ENCODE measurements around the gene DUSP10. TPM values are rescaled to one million over a fixed set of nuclear protein-coding genes. Genes with fewer than 3 reads are reported as not detected.

The DUSP10 gene
- total RNA-seq, 1 experiment from 2014 or later, result 0.17 TPM

DNA sequence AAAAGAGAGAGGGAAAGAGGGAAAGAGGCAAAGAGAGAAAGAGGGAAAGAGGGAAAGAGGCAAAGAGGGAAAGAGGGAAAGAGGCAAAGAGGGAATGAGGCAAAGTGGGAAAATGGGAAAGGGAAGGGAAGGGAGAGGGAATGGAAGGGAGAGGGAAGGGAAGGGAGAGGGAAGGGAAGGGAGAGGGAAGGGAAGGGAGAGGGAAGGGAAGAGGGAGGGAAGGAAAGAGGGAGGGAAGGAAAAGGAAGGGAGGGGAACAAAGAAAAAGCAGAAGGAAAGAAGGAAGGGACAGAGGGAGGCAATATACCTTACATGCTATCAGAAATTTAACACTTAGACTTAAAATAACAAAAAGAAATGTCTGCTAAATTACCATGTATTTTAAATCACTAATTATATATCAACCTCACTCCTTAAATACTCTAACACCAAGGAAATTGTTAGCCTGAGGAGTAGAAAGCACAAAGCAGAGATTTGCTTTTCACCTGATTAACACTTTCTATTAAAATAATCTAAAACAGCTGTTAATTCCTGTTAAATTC is 41.8 kb downstream of the DUSP10 start:
- DNase-seq (ENCODE audit: low spot score), result no peak
- no peaks in the 10 kb centered on the region for H3K36me3 ChIP-seq (ENCODE audit: insufficient read depth, low read length, poor library complexity, severe bottlenecking)
- BruUV-seq (replicated peaks), result no TSS peak
- intact Hi-C loops (cut with micrococcal nuclease; ENCODE audit: unreplicated experiment), result loop anchor here (10.0 kb wide), 1 partner anchor 65 kb away; no protein-coding TSS in a partner anchor
- no peaks in the 10 kb centered on the region for H3K9me3 ChIP-seq (ENCODE audit: low read depth, low read length, poor library complexity, severe bottlenecking)
- no peaks in the 10 kb centered on the region for H3K4me1 ChIP-seq (ENCODE audit: insufficient read depth, low read length, poor library complexity, severe bottlenecking)
- no peak overlapping the region for H3K4me3 ChIP-seq (ENCODE audit: low read depth, low read length, poor library complexity, severe bottlenecking)
- ChIA-PET CTCF (no interaction called here), POLR2A (ENCODE audit: low non-redundant PET) (no interaction called here)
- TF ChIP-seq, protein P1, sequence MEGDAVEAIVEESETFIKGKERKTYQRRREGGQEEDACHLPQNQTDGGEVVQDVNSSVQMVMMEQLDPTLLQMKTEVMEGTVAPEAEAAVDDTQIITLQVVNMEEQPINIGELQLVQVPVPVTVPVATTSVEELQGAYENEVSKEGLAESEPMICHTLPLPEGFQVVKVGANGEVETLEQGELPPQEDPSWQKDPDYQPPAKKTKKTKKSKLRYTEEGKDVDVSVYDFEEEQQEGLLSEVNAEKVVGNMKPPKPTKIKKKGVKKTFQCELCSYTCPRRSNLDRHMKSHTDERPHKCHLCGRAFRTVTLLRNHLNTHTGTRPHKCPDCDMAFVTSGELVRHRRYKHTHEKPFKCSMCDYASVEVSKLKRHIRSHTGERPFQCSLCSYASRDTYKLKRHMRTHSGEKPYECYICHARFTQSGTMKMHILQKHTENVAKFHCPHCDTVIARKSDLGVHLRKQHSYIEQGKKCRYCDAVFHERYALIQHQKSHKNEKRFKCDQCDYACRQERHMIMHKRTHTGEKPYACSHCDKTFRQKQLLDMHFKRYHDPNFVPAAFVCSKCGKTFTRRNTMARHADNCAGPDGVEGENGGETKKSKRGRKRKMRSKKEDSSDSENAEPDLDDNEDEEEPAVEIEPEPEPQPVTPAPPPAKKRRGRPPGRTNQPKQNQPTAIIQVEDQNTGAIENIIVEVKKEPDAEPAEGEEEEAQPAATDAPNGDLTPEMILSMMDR (conservative IDR thresholded peaks at IDR 0.05; ENCODE audit: low read depth, low read length), result no peak
- no peak for TF ChIP-seq EZH2 (IDR thresholded peaks at IDR 0.05; ENCODE audit: borderline replicate concordance, low read depth, low read length, poor library complexity, severe bottlenecking)
- H3K27me3 ChIP-seq (replicated peaks; ENCODE audit: insufficient read depth, low read depth, low read length, poor library complexity), result no peaks in the 10 kb centered on the region
- no peak overlapping the region for H3K27ac ChIP-seq (ENCODE audit: low read depth, low read length, poor library complexity, severe bottlenecking)

DNA sequence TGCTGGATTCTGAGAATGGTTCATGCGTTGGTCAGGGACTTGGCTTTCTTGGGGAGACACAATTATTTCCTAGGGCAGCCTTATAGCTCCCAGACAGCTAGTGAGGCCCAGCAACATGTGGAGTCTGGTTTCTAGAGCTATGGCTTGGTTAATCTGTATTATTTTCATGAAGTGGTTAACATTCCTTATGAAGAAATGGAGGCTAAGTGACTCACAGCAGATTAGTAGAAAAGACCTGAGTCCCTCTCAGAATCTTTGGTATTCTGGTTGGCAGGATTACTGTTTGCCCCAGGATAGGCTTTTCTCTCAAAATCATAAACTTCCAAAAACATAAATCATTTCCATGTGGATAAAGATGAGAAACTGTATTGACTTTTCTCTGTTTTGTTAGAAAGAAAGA is 42.3 kb downstream of the DUSP10 start:
- intact Hi-C loops (cut with micrococcal nuclease; ENCODE audit: unreplicated experiment), result loop anchor here (10.0 kb wide), 1 partner anchor 65 kb away; no protein-coding TSS in a partner anchor
- no peaks in the 10 kb centered on the region for H3K27me3 ChIP-seq (replicated peaks; ENCODE audit: insufficient read depth, low read depth, low read length, poor library complexity)
- no TSS peak for BruUV-seq (replicated peaks)
- H3K9me3 ChIP-seq (ENCODE audit: low read depth, low read length, poor library complexity, severe bottlenecking), result no peaks in the 10 kb centered on the region
- H3K4me3 ChIP-seq (ENCODE audit: low read depth, low read length, poor library complexity, severe bottlenecking), result no peak overlapping the region
- ChIA-PET POLR2A (ENCODE audit: low non-redundant PET) (no interaction called here), CTCF (no interaction called here)
- TF ChIP-seq EZH2 (IDR thresholded peaks at IDR 0.05; ENCODE audit: borderline replicate concordance, low read depth, low read length, poor library complexity, severe bottlenecking), result no peak
- TF ChIP-seq, protein P1 (conservative IDR thresholded peaks at IDR 0.05; ENCODE audit: low read depth, low read length), result no peak
- no peaks in the 10 kb centered on the region for H3K36me3 ChIP-seq (ENCODE audit: insufficient read depth, low read length, poor library complexity, severe bottlenecking)
- H3K4me1 ChIP-seq (ENCODE audit: insufficient read depth, low read length, poor library complexity, severe bottlenecking), result no peaks in the 10 kb centered on the region
- H3K27ac ChIP-seq (ENCODE audit: low read depth, low read length, poor library complexity, severe bottlenecking), result no peak overlapping the region
- no peak for DNase-seq (ENCODE audit: low spot score)

DNA sequence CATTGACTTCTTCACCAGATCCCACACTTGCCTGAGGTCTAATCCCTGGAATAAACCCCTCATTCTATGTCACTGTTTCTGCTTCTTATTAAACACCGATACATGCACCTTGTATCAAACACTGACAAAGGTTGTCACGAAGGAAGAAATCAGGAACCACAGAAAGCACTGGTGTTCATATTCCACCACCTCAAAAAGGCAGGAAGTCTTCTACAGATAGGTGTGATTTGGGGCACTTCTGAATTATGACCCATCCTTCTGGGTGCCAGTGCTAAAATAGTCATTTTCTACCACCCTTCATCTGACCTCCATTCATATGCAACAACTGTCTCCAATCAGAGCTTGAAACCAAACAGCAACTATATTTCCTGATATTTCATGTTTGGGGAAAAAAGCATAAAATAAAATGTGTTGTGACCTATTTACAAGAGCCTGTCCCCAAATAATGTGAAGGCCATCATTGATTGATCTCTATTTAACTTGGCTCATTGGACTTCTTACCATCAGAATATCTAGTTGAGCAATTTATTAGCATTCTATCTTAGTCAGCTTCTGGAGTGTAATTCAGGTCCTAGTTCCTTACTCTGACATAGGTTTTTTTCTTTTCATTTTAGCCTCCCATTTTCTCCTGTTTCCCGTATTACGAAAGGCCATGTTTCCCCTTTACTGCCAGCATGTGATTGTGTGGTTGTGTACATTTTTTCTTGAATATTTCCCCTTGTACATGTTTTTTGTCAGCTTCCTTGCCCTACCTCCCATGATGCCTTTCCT is 43.1 kb downstream of the DUSP10 start:
- no TSS peak for BruUV-seq (replicated peaks)
- TF ChIP-seq, protein P1 (conservative IDR thresholded peaks at IDR 0.05; ENCODE audit: low read depth, low read length), result no peak
- TF ChIP-seq EZH2 (IDR thresholded peaks at IDR 0.05; ENCODE audit: borderline replicate concordance, low read depth, low read length, poor library complexity, severe bottlenecking), result no peak
- ChIA-PET CTCF (no interaction called here), POLR2A (ENCODE audit: low non-redundant PET) (no interaction called here)
- no peak for DNase-seq (ENCODE audit: low spot score)
- Histone ChIP-seq H3K9me3 (ENCODE audit: low read depth, low read length, poor library complexity, severe bottlenecking) (no peaks in the 10 kb centered on the region), H3K36me3 (ENCODE audit: insufficient read depth, low read length, poor library complexity, severe bottlenecking) (no peaks in the 10 kb centered on the region), H3K27ac (ENCODE audit: low read depth, low read length, poor library complexity, severe bottlenecking) (no peak overlapping the region), H3K4me3 (ENCODE audit: low read depth, low read length, poor library complexity, severe bottlenecking) (no peak overlapping the region), H3K4me1 (ENCODE audit: insufficient read depth, low read length, poor library complexity, severe bottlenecking) (no peaks in the 10 kb centered on the region), H3K27me3 (replicated peaks; ENCODE audit: insufficient read depth, low read depth, low read length, poor library complexity) (no peaks in the 10 kb centered on the region)
- intact Hi-C loops (cut with micrococcal nuclease; ENCODE audit: unreplicated experiment), result loop anchor here (10.0 kb wide), 1 partner anchor 64 kb away; no protein-coding TSS in a partner anchor

All from A673 (cell line).